Neural progenitor cell (in vitro differentiated cells): Measurements from ENCODE around the gene GATAD2B. TPM values are rescaled to one million over a fixed set of nuclear protein-coding genes. Genes with fewer than 3 reads are reported as not detected.

Experiments used
- DNase-seq: peaks from one replicate; pipeline ENCODE4 v3.0.0-alpha.2; 2016; ENCODE audit warnings: low spot score
- H2AFZ ChIP-seq: fragments of 200-600 bp; sonication (generic); replicated peaks from 2 replicates; pipeline ENCODE4 v1.6.1; 2016; ENCODE audit warnings: antibody characterized with exemption
- H3F3A ChIP-seq: fragments of 200-600 bp; sonication (generic); 2 replicates; pipeline ENCODE4 v1.6.1; 2016; ENCODE audit warnings: antibody characterized with exemption, low read depth
- H3K27ac ChIP-seq: fragments of 200-600 bp; sonication (generic); 2 replicates; pipeline ENCODE4 v1.5.1; 2016; ENCODE audit warnings: mild to moderate bottlenecking
- H3K27me3 ChIP-seq: fragments of 200-600 bp; sonication (generic); 2 replicates; pipeline ENCODE4 v1.6.1; 2016; ENCODE audit warnings: mild to moderate bottlenecking, moderate library complexity
- H3K36me3 ChIP-seq: fragments of 200-600 bp; sonication (generic); 2 replicates; pipeline ENCODE4 v1.5.1; 2016
- H3K4me1 ChIP-seq: fragments of 200-600 bp; sonication (generic); 2 replicates; pipeline ENCODE4 v1.6.1; 2016; ENCODE audit warnings: mixed run types
- H3K4me2 ChIP-seq: fragments of 200-600 bp; sonication (generic); 2 replicates; pipeline ENCODE4 v1.6.1; 2016
- H3K4me3 ChIP-seq: fragments of 200-600 bp; sonication (generic); 2 replicates; pipeline ENCODE4 v1.5.1; 2016
- H3K79me2 ChIP-seq: fragments of 200-600 bp; sonication (generic); 2 replicates; pipeline ENCODE4 v1.6.1; 2016; ENCODE audit warnings: low read depth
- H3K9ac ChIP-seq: fragments of 200-600 bp; sonication (generic); 2 replicates; pipeline ENCODE4 v1.6.1; 2016
- H3K9me3 ChIP-seq: fragments of 200-600 bp; sonication (generic); 2 replicates; pipeline ENCODE4 v1.5.1; 2016; ENCODE audit warnings: low read depth
- H4K20me1 ChIP-seq: fragments of 200-600 bp; sonication (generic); 2 replicates; pipeline ENCODE4 v1.6.1; 2016; ENCODE audit warnings: low read depth
- H3K27ac Mint-ChIP-seq: 3 replicates; pipeline ENCODE4 v1.8.0; 2021; ENCODE audit warnings: mixed read lengths
- H3K27me3 Mint-ChIP-seq: 2 replicates; pipeline ENCODE4 v1.8.0; 2022; ENCODE audit warnings: low read depth, mild to moderate bottlenecking, inconsistent platforms, moderate library complexity, mixed read lengths; ENCODE audit not compliant: insufficient read depth
- H3K36me3 Mint-ChIP-seq: 3 replicates; pipeline ENCODE4 v1.8.0; 2021; ENCODE audit warnings: mixed read lengths
- H3K4me1 Mint-ChIP-seq: 3 replicates; pipeline ENCODE4 v1.8.0; 2021; ENCODE audit warnings: mixed read lengths
- H3K4me3 Mint-ChIP-seq: 3 replicates; pipeline ENCODE4 v1.8.0; 2021; ENCODE audit warnings: mild to moderate bottlenecking, moderate library complexity, mixed read lengths
- H3K9me3 Mint-ChIP-seq: 3 replicates; pipeline ENCODE4 v1.8.0; 2020; ENCODE audit warnings: mixed read lengths
- EZH2 ChIP-seq: fragments of 200-600 bp; sonication (generic); IDR thresholded peaks from 2 replicates; pipeline ENCODE4 v1.6.1; 2017; ENCODE audit warnings: antibody characterized with exemption, mild to moderate bottlenecking, moderate library complexity
- EZH2phosphoT487 ChIP-seq: fragments of 200-600 bp; sonication (generic); IDR thresholded peaks from 2 replicates; pipeline ENCODE4 v1.6.1; 2017; ENCODE audit warnings: antibody characterized with exemption
- total RNA-seq: library from RNA; depleted of rRNA; stranded (reverse); fragments of >200 nt; gene quantifications from 2 replicates; pipeline ENCODE4 v1.2.3, GENCODE V29; 2015; ENCODE audit warnings: low replicate concordance
- TF ChIP-seq, protein P1 (sequence below): fragments of 200-600 bp; sonication (generic); IDR thresholded peaks from 2 replicates; pipeline ENCODE4 v1.5.1; 2017; ENCODE audit warnings: antibody characterized with exemption, mild to moderate bottlenecking

The GATAD2B gene
- total RNA-seq, 1 donor from 2014 or later = 14.8 TPM

DNA sequence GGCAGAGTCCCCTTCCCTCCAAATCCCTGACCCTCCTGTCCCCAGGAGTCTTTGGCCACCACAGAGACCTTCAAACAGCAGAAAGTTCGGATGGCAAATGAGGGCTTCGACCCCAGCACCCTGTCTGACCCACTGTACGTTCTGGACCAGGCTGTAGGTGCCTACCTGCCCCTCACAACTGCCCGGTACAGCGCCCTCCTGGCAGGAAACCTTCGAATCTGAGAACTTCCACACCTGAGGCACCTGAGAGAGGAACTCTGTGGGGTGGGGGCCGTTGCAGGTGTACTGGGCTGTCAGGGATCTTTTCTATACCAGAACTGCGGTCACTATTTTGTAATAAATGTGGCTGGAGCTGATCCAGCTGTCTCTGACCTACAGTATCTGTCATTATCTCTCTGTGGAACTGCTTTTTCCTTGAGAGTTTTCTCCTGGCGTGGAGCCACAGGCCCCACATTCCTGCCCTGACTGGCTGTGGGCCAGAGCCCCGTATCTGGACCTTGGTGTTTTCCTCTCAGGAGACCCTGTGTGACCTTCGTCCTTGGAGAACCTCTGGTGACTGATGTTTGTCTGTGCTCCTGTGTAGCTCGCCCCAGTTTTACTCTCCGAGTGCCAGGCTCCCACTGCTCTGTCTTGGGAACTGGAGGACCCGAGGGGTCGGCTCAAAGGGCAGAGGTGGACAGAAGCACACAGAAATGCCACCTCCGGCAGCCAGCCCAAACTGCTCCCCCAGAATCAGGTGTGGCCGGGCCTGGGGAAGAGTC, 142.8 kb downstream of the GATAD2B start:
- no peak overlapping the region for H2AFZ ChIP-seq
- H3K27ac ChIP-seq = no peak overlapping the region
- no peak overlapping the region for H3K27ac Mint-ChIP-seq
- peaks cover 17% of the 10 kb centered on the region for H3K4me1 Mint-ChIP-seq
- DNase-seq = no peak
- H3K36me3 Mint-ChIP-seq = peaks cover 4% of the 10 kb centered on the region
- peaks cover 4% of the 10 kb centered on the region for H3K27me3 ChIP-seq
- H3K4me3 Mint-ChIP-seq = no peak overlapping the region
- H3F3A ChIP-seq = peaks cover 22% of the 10 kb centered on the region
- H3K9me3 Mint-ChIP-seq = no peaks in the 10 kb centered on the region
- peaks cover 14% of the 10 kb centered on the region for H3K4me1 ChIP-seq
- no peak overlapping the region for H3K4me3 ChIP-seq
- H3K9ac ChIP-seq = no peak overlapping the region
- no peaks in the 10 kb centered on the region for H3K36me3 ChIP-seq
- TF ChIP-seq EZH2 = no peak
- TF ChIP-seq, protein P1, sequence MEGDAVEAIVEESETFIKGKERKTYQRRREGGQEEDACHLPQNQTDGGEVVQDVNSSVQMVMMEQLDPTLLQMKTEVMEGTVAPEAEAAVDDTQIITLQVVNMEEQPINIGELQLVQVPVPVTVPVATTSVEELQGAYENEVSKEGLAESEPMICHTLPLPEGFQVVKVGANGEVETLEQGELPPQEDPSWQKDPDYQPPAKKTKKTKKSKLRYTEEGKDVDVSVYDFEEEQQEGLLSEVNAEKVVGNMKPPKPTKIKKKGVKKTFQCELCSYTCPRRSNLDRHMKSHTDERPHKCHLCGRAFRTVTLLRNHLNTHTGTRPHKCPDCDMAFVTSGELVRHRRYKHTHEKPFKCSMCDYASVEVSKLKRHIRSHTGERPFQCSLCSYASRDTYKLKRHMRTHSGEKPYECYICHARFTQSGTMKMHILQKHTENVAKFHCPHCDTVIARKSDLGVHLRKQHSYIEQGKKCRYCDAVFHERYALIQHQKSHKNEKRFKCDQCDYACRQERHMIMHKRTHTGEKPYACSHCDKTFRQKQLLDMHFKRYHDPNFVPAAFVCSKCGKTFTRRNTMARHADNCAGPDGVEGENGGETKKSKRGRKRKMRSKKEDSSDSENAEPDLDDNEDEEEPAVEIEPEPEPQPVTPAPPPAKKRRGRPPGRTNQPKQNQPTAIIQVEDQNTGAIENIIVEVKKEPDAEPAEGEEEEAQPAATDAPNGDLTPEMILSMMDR = no peak
- TF ChIP-seq EZH2phosphoT487 = no peak
- no peaks in the 10 kb centered on the region for H4K20me1 ChIP-seq
- peaks cover 18% of the 10 kb centered on the region for H3K27me3 Mint-ChIP-seq
- H3K9me3 ChIP-seq = no peaks in the 10 kb centered on the region
- H3K79me2 ChIP-seq = no peaks in the 10 kb centered on the region
- H3K4me2 ChIP-seq = no peak overlapping the region

DNA sequence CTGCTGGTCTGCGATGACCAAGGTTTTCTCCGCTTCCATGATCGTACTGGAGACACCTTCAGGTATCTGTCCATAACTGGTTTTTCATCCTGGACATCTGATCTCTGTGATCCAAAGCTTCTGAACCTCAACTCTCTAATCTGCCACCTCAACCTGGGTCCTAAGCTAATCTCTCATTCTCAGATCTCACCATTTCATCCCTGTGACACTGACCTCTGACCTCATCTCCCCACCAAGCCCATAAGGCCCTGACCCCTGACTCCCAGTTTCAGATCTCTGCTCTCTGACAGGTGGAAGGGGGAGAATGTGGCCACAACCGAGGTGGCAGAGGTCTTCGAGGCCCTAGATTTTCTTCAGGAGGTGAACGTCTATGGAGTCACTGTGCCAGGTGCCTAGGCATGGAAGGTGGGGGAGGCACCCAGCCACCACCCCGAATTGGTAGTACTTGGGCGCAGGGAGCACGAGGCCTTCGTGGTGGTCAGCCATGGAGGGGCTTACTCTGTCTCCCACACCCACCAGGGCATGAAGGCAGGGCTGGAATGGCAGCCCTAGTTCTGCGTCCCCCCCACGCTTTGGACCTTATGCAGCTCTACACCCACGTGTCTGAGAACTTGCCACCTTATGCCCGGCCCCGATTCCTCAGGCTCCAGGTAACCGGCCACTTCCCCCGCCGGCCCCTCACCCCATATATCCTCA, 143.8 kb downstream of the GATAD2B start:
- Histone ChIP-seq H4K20me1 (no peaks in the 10 kb centered on the region), H3K9ac (no peak overlapping the region), H3K4me2 (no peak overlapping the region), H3K9me3 (no peaks in the 10 kb centered on the region), H3K4me1 (peaks cover 16% of the 10 kb centered on the region), H3K36me3 (no peaks in the 10 kb centered on the region), H3K79me2 (no peaks in the 10 kb centered on the region), H3K4me3 (no peak overlapping the region), H3K27me3 (peaks cover 6% of the 10 kb centered on the region), H2AFZ (no peak overlapping the region), H3F3A (peaks cover 31% of the 10 kb centered on the region), H3K27ac (no peak overlapping the region)
- peaks cover 9% of the 10 kb centered on the region for H3K36me3 Mint-ChIP-seq
- no peak for DNase-seq
- H3K4me3 Mint-ChIP-seq = no peak overlapping the region
- H3K4me1 Mint-ChIP-seq = peaks cover 20% of the 10 kb centered on the region
- peaks cover 26% of the 10 kb centered on the region for H3K27me3 Mint-ChIP-seq
- H3K9me3 Mint-ChIP-seq = no peaks in the 10 kb centered on the region
- no peak overlapping the region for H3K27ac Mint-ChIP-seq
- TF ChIP-seq EZH2phosphoT487 = no peak
- TF ChIP-seq, protein P1 = no peak
- no peak for TF ChIP-seq EZH2

DNA sequence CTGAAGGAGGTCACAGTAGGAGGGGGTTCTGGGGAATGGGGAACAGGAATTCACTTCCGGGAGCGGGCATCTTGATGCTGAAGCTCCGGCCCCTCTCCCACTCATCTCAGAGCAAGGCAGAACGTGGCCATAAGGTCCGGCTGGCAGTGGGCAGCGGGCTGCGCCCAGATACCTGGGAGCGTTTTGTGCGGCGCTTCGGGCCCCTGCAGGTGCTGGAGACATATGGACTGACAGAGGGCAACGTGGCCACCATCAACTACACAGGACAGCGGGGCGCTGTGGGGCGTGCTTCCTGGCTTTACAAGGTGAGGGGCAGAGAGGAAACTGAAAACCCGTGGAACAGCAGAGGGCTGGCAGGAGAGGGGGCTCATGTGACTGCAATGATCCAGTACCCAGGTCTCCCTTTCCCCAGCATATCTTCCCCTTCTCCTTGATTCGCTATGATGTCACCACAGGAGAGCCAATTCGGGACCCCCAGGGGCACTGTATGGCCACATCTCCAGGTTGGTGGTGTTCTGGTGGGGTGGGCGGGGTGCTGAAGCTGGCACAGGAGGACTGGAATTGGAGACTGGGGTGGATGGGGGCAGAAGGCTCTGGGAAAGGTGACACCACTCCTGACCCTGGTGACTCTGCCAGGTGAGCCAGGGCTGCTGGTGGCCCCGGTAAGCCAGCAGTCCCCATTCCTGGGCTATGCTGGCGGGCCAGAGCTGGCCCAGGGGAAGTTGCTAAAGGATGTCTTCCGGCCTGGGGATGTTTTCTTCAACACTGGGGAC, 144.5 kb downstream of the GATAD2B start:
- H3K27ac Mint-ChIP-seq = no peak overlapping the region
- TF ChIP-seq EZH2phosphoT487 = no peak
- TF ChIP-seq, protein P1 = no peak
- no peak for TF ChIP-seq EZH2
- Histone ChIP-seq H3K79me2 (no peaks in the 10 kb centered on the region), H3K9me3 (no peaks in the 10 kb centered on the region), H2AFZ (no peak overlapping the region), H3K27me3 (peaks cover 6% of the 10 kb centered on the region), H3F3A (peaks cover 37% of the 10 kb centered on the region), H3K4me2 (no peak overlapping the region), H3K27ac (no peak overlapping the region), H4K20me1 (no peaks in the 10 kb centered on the region), H3K4me3 (no peak overlapping the region), H3K4me1 (peaks cover 13% of the 10 kb centered on the region), H3K36me3 (no peaks in the 10 kb centered on the region), H3K9ac (no peak overlapping the region)
- peaks cover 26% of the 10 kb centered on the region for H3K27me3 Mint-ChIP-seq
- peaks cover 16% of the 10 kb centered on the region for H3K4me1 Mint-ChIP-seq
- no peak for DNase-seq
- H3K9me3 Mint-ChIP-seq = no peaks in the 10 kb centered on the region
- peaks cover 14% of the 10 kb centered on the region for H3K36me3 Mint-ChIP-seq
- H3K4me3 Mint-ChIP-seq = no peak overlapping the region
